GM18505 (cell line): Measurements from ENCODE around the gene KRT32.

ENCODE experiments used
- ATAC-seq: cut with Tn5 transposase; IDR thresholded peaks from one replicate; pipeline ENCODE4 v1.9.1; 2021; ENCODE audit not compliant: unreplicated experiment
- POLR2A ChIP-seq: IDR thresholded peaks from 4 replicates; pipeline ENCODE4 v1.6.1; 2011; ENCODE audit warnings: borderline replicate concordance; ENCODE audit not compliant: insufficient read depth, insufficient read length; ENCODE audit errors: extremely low read depth

Gene KRT32

GRCh38 chr17:41466988-41467387 is at the start of gene KRT32:
Gene KRT32 (minus strand): TSS chr17:41467386. CDS start chr17:41467325, 61 bp downstream.
- TF ChIP-seq POLR2A: no peak
- no peak for ATAC-seq

- ATAC-seq: no peak
- no peak for TF ChIP-seq POLR2A
These were observed 49.7 kb upstream of the KRT32 start for GRCh38 chr17:41516830-41517283.

- TF ChIP-seq POLR2A: no peak
- ATAC-seq: no peak
These were observed 49.1 kb upstream of the KRT32 start for GRCh38 chr17:41516147-41516829.

GRCh38 chr17:41513168-41513547 is 46.0 kb upstream of the KRT32 start:
- ATAC-seq: no peak
- no peak for TF ChIP-seq POLR2A

GRCh38 chr17:41512546-41513167 is 45.5 kb upstream of the KRT32 start:
- no peak for TF ChIP-seq POLR2A
- no peak for ATAC-seq

GRCh38 chr17:41511716-41512115 is 44.5 kb upstream of the KRT32 start:
- no peak for TF ChIP-seq POLR2A
- no peak for ATAC-seq

- ATAC-seq: no peak
- no peak for TF ChIP-seq POLR2A
These were observed 43.9 kb upstream of the KRT32 start for GRCh38 chr17:41511116-41511515.

- no peak for TF ChIP-seq POLR2A
- no peak for ATAC-seq
These were observed 43.3 kb upstream of the KRT32 start for GRCh38 chr17:41510251-41511065.

- no peak for ATAC-seq
- no peak for TF ChIP-seq POLR2A
These were observed 40.2 kb upstream of the KRT32 start for GRCh38 chr17:41507315-41507880.

- ATAC-seq: no peak
- no peak for TF ChIP-seq POLR2A
These were observed 38.9 kb upstream of the KRT32 start for GRCh38 chr17:41505809-41506767.

- no peak for TF ChIP-seq POLR2A
- ATAC-seq: no peak
These were observed 38.0 kb upstream of the KRT32 start, which contains the start of gene KRT13 for GRCh38 chr17:41505007-41505808. Gene KRT13 (minus strand): TSS chr17:41505612. CDS start chr17:41505550, 62 bp downstream.
